ENCODE results near the gene YWHAQ.
"Not testable (repeated sequence)": the region's sequence is repeated elsewhere in the genome, so short reads cannot be mapped to it uniquely, and the experiment has no call there.

The YWHAQ gene

DNA sequence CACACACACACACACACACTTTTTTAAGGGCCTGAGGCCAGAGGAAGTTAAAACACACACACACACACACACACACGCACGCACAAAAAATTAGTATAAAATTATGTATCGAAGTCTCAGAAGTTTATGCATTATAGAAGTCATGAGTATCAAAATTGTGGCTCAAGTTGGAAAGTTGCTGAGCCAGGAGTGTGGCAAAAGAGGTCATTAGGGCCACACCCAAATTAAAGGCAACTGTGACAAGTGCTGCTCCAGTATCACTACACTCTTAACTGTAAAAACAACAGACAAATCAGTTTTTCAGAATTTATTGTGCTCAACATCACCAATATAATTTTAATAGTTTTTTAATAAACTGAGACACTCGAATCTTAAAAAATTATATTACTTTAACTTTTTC, 36.9 kb downstream of the YWHAQ start:
- TF ChIP-seq ZFX (IDR thresholded peaks at IDR 0.05) (no peak), CTCF (conservative IDR thresholded peaks at IDR 0.05) (no peak)
- H3K27ac ChIP-seq = no peak overlapping the region

GRCh38 chr2:9592699-9593098, 38.1 kb downstream of the YWHAQ start:
- H3K27ac ChIP-seq = no peak overlapping the region

DNA sequence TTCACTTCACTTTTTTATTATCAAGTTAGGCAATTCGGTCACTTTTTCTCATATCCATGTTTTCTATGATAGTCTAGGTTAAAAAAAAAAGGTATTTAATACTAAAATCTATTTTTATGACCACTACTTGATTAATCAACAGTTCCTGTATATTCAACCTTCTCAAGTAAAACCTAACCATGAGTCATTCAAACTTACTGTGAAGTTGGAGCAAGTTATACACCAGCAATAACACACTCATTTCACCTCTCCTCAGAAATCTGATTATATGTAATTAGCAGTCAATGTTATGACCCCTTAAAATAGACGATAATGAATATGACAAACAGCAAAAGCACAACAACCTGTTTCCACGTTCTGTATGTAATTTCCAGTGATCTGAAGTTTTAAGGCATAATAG, 40.2 kb downstream of the YWHAQ start:
- TF ChIP-seq CTCF (conservative IDR thresholded peaks at IDR 0.05) (no peak), ZFX (IDR thresholded peaks at IDR 0.05) (no peak)
- H3K27ac ChIP-seq = no peak overlapping the region

More at GRCh38 chr2:9592699-9593098, 38.1 kb downstream of the YWHAQ start:
- TF ChIP-seq ZFX (IDR thresholded peaks at IDR 0.05) = no peak
- no peak for TF ChIP-seq CTCF (conservative IDR thresholded peaks at IDR 0.05)

DNA sequence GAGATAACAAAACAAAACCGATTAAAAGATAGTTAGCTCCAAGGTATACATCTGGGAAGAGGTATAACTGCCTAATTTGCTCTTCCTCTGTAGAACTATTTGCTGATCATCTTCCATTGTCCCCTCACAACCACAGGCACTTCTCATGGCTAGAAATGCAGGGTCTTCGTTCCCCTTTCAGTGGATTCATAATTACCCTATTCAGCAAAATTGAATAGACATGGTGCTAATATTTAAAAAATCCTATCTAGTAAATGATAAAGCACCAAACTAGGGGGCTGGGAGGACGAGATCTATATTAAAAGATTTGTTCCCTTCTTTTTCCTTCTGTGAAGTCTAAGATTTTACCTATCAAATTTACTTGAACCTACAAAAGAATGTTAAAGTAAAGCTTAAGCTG, 44.3 kb downstream of the YWHAQ start:
- H3K27ac ChIP-seq = no peak overlapping the region
- no peak for TF ChIP-seq ZFX (IDR thresholded peaks at IDR 0.05)
- no peak for TF ChIP-seq CTCF (conservative IDR thresholded peaks at IDR 0.05)

- H3K27ac ChIP-seq = peak overlapping the region; percentile 21; the same call in 1 of the 2 replicates
- TF ChIP-seq ZFX (IDR thresholded peaks at IDR 0.05) (no peak), CTCF (conservative IDR thresholded peaks at IDR 0.05) (no peak)
These were observed 45.3 kb downstream of the YWHAQ start for GRCh38 chr2:9585486-9585885.

GRCh38 chr2:9584902-9585301, 45.9 kb downstream of the YWHAQ start:
- not testable (repeated sequence) for H3K27ac ChIP-seq

GRCh38 chr2:9582624-9583023, 48.2 kb downstream of the YWHAQ start:
- no peak for TF ChIP-seq CTCF (conservative IDR thresholded peaks at IDR 0.05)
- no peak for TF ChIP-seq ZFX (IDR thresholded peaks at IDR 0.05)
- H3K27ac ChIP-seq = no peak overlapping the region

DNA sequence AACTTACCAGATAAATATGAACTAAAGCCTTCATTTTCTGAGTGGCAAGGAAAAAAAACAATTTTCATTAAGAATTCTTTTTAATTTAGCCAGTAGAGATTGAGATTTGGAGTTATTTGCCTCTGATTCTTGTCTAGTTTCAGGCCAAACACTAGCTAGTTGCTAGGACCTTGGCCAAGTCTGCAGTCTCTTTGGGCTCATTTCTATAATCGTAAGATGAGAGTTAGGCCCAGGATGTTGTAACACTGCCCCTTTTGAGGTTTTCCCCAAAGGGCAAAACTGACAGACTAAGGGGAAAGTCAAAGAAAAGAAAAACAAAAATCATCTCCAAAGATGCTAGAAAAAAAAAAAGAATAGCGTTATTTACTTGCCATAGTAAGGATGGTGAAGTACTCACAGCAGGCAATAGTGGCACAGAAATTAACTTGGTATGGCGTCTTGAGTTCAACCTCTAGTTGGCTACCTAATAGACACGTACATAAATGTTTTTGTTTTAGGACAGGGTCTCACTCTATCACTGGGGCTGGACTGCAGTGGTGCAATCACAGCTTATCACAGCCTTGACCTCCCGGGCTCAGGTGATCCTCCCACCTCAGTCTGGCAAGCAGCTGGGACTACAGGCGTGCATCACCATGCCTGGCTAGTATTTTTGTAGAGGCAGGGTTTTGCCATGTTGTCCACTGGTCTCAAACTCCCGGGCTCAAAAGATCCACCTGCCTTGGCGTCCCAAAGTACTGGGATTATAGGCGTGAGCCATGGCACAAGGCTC, 52.1 kb downstream of the YWHAQ start:
- H3K27ac ChIP-seq = no peak overlapping the region
- TF ChIP-seq ZFX (IDR thresholded peaks at IDR 0.05) (no peak), CTCF (conservative IDR thresholded peaks at IDR 0.05) (no peak)

Measured in C4-2B (cell line).